Small intestine (tissue), 7 donors: ENCODE measurements around the gene DSE. TPM values are rescaled to one million over a fixed set of nuclear protein-coding genes. Genes with fewer than 3 reads are reported as not detected.

ENCODE experiments used
- DNase-seq, 2 donors: peaks; one replicate each; pipeline versions ENCODE4 v3.0.0 to v3.0.0-alpha.2; 2013
- FAIRE-seq: peaks from 2 replicates; lab custom pipeline; 2012; peaks lifted over from hg19 to GRCh38; lab: Jason Lieb, UNC
- H3K27ac ChIP-seq, 3 donors: one replicate each; pipeline ENCODE4 v1.5.1; 2013; ENCODE audit warnings: low read length in 2 of 3, mild to moderate bottlenecking in 2 of 3, control low read depth in 1 of 3, inconsistent platforms in 1 of 3, low read depth in 1 of 3, moderate library complexity in 1 of 3
- H3K27me3 ChIP-seq, 3 donors: one replicate each; pipeline ENCODE4 v1.6.1; 2013; ENCODE audit warnings: low read length in 3 of 3, inconsistent platforms in 1 of 3; ENCODE audit not compliant: control insufficient read depth in 3 of 3, insufficient read depth in 3 of 3
- H3K36me3 ChIP-seq, 3 donors: one replicate each; pipeline ENCODE4 v1.6.1; 2013; ENCODE audit warnings: low read length in 3 of 3, inconsistent platforms in 1 of 3, low read depth in 1 of 3, mild to moderate bottlenecking in 1 of 3, moderate library complexity in 1 of 3; ENCODE audit not compliant: control insufficient read depth in 3 of 3, insufficient read depth in 2 of 3
- H3K4me1 ChIP-seq, 3 donors: one replicate each; pipeline ENCODE4 v1.6.1; 2013; ENCODE audit warnings: low read length in 2 of 3, inconsistent platforms in 1 of 3, low read depth in 1 of 3, mild to moderate bottlenecking in 1 of 3, moderate library complexity in 1 of 3; ENCODE audit not compliant: control insufficient read depth in 3 of 3, insufficient read depth in 2 of 3
- H3K4me3 ChIP-seq, 3 donors: one replicate each; pipeline ENCODE4 v1.5.1; 2013; ENCODE audit warnings: low read length in 3 of 3, control low read depth in 1 of 3, inconsistent platforms in 1 of 3, low read depth in 1 of 3, mild to moderate bottlenecking in 1 of 3, moderate library complexity in 1 of 3
- H3K9me3 ChIP-seq, 2 donors: one replicate each; pipeline ENCODE4 v1.6.1; 2013; ENCODE audit warnings: low read depth in 1 of 2, low read length in 1 of 2; ENCODE audit not compliant: control insufficient read depth in 2 of 2, insufficient read depth in 1 of 2
- WGBS, 3 donors: extraction: QIAGEN DNeasy Blood & Tissue Kit; methylation state at CpG; one replicate each; pipeline ENCODE4 v1.1.7; 2013; 5-methylcytosine and 5-hydroxymethylcytosine counted together
- polyA plus RNA-seq, 4 donors: library from polyadenylated mRNA; stranded (reverse) in 3 of 4; unstranded in 1 of 4; fragments of 200-250 nt in 3 of 4; fragments of 120-200 nt in 1 of 4; gene quantifications; one replicate each; pipeline versions ENCODE4 v1.2.1 to v1.2.3, GENCODE V29; 2013
- donor health status: healthy with polysubstance abuse.
- donor health status: control.
- donor health status: control.
- donor health status: Bipolar disorder and iron deficiency.
- donor health status: healthy.

The DSE gene
- polyA plus RNA-seq, 4 donors, result 0.45 to 10.4 (median 4.8) TPM

- WGBS, 3 donors, result 88 to 89% (median 88%) methylated on average over 6 of the region's 6 CpGs
- FAIRE-seq, result no peak
- Histone ChIP-seq H3K27me3 (peaks cover 0 to 22% (median 0%) of the 10 kb centered on the region in 3 donors), H3K4me1 (no peaks in the 10 kb centered on the region), H3K27ac (no peak overlapping the region), H3K9me3 (no peaks in the 10 kb centered on the region), H3K36me3 (no peaks in the 10 kb centered on the region), H3K4me3 (no peak overlapping the region)
- no peak for DNase-seq
Observed at GRCh38 chr6:116373300-116373699, 2.6 kb downstream of the DSE start.

GRCh38 chr6:116373940-116374339 is 3.2 kb downstream of the DSE start:
- no peak overlapping the region for H3K27ac ChIP-seq
- DNase-seq (no peak), FAIRE-seq (no peak)

GRCh38 chr6:116374586-116374985 is 3.8 kb downstream of the DSE start:
- peaks cover 0 to 22% (median 0%) of the 10 kb centered on the region in 3 donors for H3K27me3 ChIP-seq
- H3K4me3 ChIP-seq, result no peak overlapping the region
- 71 to 86% (median 75%) methylated on average over 5 of the region's 5 CpGs for WGBS, 3 donors
- H3K27ac ChIP-seq, result no peak overlapping the region
- H3K4me1 ChIP-seq, result no peaks in the 10 kb centered on the region
- DNase-seq, result no peak
- no peaks in the 10 kb centered on the region for H3K9me3 ChIP-seq
- H3K36me3 ChIP-seq, result no peaks in the 10 kb centered on the region
- FAIRE-seq, result no peak

More at GRCh38 chr6:116373940-116374339, 3.2 kb downstream of the DSE start:
- 86 to 91% (median 89%) methylated on average over 1 of the region's 1 CpG for WGBS, 3 donors
- H3K4me3 ChIP-seq, result no peak overlapping the region
- peaks cover 0 to 22% (median 0%) of the 10 kb centered on the region in 3 donors for H3K27me3 ChIP-seq
- H3K9me3 ChIP-seq, result no peaks in the 10 kb centered on the region
- H3K36me3 ChIP-seq, result no peaks in the 10 kb centered on the region
- H3K4me1 ChIP-seq, result no peaks in the 10 kb centered on the region

GRCh38 chr6:116375262-116375661 is 4.5 kb downstream of the DSE start:
- WGBS, 3 donors, result 89 to 95% (median 93%) methylated on average over 2 of the region's 2 CpGs
- Histone ChIP-seq H3K27ac (no peak overlapping the region), H3K4me3 (no peak overlapping the region), H3K4me1 (peaks cover 0 to 2% (median 0%) of the 10 kb centered on the region in 3 donors), H3K36me3 (no peaks in the 10 kb centered on the region), H3K9me3 (no peaks in the 10 kb centered on the region), H3K27me3 (peaks cover 0 to 16% (median 0%) of the 10 kb centered on the region in 3 donors)
- no peak for DNase-seq
- no peak for FAIRE-seq

- Histone ChIP-seq H3K27me3 (peaks cover 0 to 14% (median 0%) of the 10 kb centered on the region in 3 donors), H3K4me1 (peaks cover 0 to 4% (median 0%) of the 10 kb centered on the region in 3 donors), H3K9me3 (no peaks in the 10 kb centered on the region), H3K4me3 (no peak overlapping the region), H3K27ac (no peak overlapping the region), H3K36me3 (no peaks in the 10 kb centered on the region)
- no peak for DNase-seq
- 86 to 88% (median 88%) methylated on average over 4 of the region's 4 CpGs for WGBS, 3 donors
- FAIRE-seq, result no peak
Observed at GRCh38 chr6:116376149-116376548, 5.4 kb downstream of the DSE start.

GRCh38 chr6:116379764-116380163 is 9.0 kb downstream of the DSE start:
- no peak for FAIRE-seq
- Histone ChIP-seq H3K27ac (no peak overlapping the region), H3K27me3 (no peaks in the 10 kb centered on the region), H3K4me3 (no peak overlapping the region), H3K9me3 (no peaks in the 10 kb centered on the region), H3K4me1 (peaks cover 0 to 10% (median 0%) of the 10 kb centered on the region in 3 donors), H3K36me3 (no peaks in the 10 kb centered on the region)
- no peak for DNase-seq

GRCh38 chr6:116380346-116380745 is 9.6 kb downstream of the DSE start:
- no peak for DNase-seq
- peaks cover 0 to 10% (median 0%) of the 10 kb centered on the region in 3 donors for H3K4me1 ChIP-seq
- H3K4me3 ChIP-seq, result no peak overlapping the region
- no peaks in the 10 kb centered on the region for H3K27me3 ChIP-seq
- WGBS, 3 donors, result 62 to 88% (median 78%) methylated on average over 1 of the region's 1 CpG
- FAIRE-seq, result no peak
- no peaks in the 10 kb centered on the region for H3K9me3 ChIP-seq
- H3K27ac ChIP-seq, result no peak overlapping the region
- no peaks in the 10 kb centered on the region for H3K36me3 ChIP-seq

- Histone ChIP-seq H3K27me3 (no peaks in the 10 kb centered on the region), H3K36me3 (no peaks in the 10 kb centered on the region), H3K27ac (no peak overlapping the region), H3K4me3 (no peak overlapping the region), H3K4me1 (peaks cover 0 to 10% (median 0%) of the 10 kb centered on the region in 3 donors), H3K9me3 (no peaks in the 10 kb centered on the region)
- no peak for DNase-seq
- no peak for FAIRE-seq
- 50 to 57% (median 53%) methylated on average over 3 of the region's 3 CpGs for WGBS, 3 donors
Observed at GRCh38 chr6:116381000-116381399, 10.3 kb downstream of the DSE start.

- Histone ChIP-seq H3K27ac (no peak overlapping the region), H3K4me3 (no peak overlapping the region), H3K36me3 (no peaks in the 10 kb centered on the region), H3K4me1 (peaks cover 0 to 10% (median 0%) of the 10 kb centered on the region in 3 donors), H3K9me3 (no peaks in the 10 kb centered on the region), H3K27me3 (no peaks in the 10 kb centered on the region)
- FAIRE-seq (no peak), DNase-seq (no peak)
- 92 to 100% (median 95%) methylated on average over 1 of the region's 1 CpG for WGBS, 3 donors
Observed at GRCh38 chr6:116382587-116382986, 11.8 kb downstream of the DSE start.
